NCI-H1436 treated with DMSO at 0.1 percent for 48 hours (cell line): Measurements from ENCODE around the gene HBS1L.

Source experiments
- DNase-seq: peaks from one replicate; lab custom pipeline; 2025; lab: John Stamatoyannopoulos, UW

HBS1L gene

DNA sequence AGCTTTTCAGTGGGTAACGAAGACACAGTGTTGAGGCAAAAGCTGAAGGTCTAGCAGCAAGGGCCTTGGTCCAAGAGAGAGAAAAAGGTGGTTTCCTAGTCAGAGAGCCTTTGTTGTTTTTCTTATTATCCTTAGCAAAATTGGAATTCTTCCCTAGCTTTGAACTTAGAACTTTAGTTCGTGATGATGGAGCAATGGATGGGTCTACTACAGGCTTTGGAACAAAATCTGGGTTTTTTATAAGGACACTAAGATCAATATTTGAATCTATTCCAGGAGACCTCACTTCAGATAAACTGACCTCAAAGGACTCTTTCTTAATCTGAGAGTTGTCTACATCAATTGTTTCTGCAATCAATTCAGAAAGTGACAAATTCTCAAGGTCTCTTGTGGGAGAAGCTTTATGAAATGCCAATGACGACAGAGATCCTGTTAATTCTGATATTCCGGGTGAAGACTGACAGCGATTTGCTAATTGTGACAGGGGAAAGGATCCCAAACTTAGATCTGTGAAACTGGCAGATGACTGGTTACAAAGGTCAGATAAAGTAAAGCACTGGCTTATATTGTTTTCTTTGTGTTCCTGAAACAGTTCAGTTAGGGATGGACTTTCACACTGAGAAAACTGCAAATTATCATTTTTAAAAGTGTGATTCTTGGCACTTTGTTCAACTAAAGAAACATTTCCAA lies 17.7 kb downstream of the HBS1L start:
- DNase-seq, result no peak

- no peak for DNase-seq
These were observed 21.4 kb downstream of the HBS1L start for GRCh38 chr6:135033238-135033637.

DNA sequence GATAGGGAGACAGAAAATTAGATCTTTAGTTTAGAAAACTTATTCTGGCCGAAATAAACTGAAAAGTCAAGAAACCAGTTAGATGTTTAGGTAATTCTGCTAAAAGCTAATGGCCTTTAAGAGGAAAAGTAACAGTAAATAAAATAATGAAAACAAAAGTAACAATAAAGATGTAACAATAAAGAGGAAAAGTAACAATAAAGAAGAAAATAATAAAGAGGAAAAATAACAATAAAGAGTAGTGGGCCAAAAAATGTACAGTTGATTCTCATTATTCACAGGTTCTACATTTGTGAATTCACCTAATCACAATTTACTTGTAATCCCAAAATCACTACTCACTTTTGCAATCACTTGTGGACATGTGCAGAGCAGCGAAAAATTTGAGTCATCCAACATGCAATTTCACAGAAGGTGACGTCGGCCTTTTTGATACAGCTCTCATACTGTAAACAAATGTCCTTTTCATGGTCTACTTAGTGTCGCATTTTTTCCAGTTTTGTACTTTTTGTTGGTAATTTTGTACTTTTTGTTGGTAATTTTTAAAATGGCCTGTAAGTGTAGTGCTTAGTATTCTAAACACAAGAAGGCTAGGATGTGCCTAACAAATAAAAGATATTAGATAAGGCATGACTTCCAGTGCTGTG lies 24.0 kb downstream of the HBS1L start:
- DNase-seq, result no peak

GRCh38 chr6:135030056-135030473 lies 24.6 kb downstream of the HBS1L start:
- DNase-seq, result no peak

DNA sequence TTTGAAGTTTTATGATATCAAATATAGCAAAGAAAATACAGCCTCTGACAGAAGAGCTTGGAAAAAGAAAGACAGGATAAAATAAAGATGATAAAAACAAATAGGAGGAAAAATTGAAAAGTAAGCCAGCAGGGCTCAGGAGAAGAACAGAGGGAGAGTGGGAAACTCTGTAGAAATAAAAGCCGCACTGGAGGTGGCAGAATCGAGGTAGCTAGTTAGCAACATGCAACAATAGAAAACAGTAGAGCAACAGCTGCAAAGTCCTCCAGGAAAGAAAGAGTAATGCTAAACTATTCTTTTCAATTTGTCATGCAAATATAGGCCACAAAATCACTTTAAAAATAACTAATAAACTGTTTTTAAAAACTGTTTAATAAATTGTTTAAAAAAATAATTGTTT lies 28.8 kb downstream of the HBS1L start:
- DNase-seq, result no peak

DNA sequence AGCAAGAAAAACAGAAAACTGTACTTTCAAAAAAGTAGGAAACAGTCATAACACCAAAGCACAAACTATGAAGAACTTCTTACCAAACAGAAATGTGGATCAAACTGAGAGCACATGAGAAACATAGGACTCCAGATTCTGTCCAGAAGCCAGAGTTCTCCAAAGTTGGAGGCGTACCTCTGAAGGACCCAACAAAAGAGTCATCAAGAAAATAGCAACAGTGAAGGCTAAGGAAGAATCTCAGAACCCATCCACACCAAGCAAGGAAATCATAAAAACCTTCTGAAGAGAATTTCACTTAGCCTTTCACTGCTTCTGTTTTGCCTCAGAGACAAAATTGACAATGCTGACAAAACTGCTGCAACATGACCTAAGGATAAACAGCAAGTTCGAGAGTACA lies 29.4 kb downstream of the HBS1L start:
- DNase-seq, result no peak

DNA sequence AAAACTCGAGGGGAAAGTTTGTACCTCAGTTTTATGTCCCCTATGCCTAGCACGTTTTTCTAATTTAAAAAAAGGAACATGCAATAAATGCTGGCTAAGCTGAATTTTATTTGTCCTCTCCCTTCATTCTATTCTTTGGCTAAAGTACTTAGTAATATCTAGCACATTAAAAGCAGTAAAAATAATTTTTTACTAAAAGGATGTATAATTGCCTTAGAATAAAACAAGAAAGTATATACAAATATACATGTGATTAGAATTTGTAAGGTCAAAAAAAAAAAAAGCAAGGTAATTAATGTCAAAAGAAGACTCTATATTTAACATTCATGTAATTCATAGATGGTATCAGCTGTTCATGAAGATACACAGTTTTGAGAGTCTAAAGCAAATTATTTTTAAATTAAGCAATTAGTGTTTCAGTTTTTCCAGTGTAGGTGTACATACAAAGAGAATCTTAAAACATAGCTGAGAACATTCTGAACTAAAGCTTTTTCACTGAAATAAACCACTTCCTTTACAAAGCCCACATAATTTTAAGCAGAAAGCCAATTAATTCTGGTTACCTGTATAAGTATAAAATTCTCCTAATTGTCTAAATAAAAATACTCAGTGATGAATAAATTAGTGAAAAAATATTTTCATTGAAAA lies 32.4 kb downstream of the HBS1L start:
- no peak for DNase-seq

DNA sequence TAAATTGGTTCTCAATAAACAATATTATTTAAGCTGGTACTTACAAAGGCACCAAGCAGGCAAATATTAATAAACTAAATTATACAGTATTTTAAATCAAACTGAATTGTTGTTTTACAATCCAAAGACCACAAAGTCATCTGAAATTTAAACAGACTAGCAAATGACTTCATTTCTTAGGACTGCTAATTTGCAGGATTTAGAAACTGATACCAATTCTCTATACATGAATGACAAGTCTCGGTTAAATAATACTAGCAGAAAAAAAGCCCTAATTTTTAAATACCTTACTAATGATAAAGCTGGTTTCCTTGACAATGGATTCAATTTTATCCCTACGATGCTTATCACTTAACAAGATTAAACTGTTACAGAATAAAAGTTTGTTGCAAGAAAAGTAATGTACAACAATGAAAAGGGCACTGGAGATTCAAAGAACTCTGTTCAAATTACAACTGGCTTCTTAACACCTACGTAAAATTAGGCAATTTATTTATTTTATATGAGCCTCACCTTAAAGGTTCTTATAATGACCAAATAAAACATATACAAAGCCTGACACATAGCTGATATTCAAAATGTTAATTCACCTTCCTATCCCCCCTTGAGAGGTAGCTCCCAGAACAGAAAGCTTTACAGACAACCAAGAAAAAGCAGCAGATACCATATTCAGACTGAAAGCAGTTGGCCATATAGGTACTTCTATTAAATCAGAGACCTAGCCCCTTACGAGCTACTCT lies 33.1 kb downstream of the HBS1L start:
- DNase-seq, result no peak

DNA sequence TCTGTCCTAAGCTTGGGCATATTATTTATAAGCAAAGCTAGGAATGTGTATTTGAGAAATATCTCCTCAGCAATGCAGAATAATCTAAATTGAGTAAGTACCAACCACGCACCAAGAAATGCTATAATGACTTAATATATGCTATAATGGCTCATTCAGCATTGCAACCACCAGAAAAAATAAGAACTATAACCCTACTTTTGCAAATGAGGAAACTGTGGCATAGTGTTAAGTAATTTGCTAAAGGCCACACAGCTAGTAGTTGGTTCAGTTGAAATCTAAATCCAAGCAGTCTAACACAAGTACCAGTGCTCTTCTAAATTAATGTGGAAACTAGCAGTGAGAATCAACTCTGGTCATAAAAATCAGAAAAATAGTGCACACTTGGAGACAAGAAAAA lies 35.7 kb downstream of the HBS1L start:
- DNase-seq, result no peak

GRCh38 chr6:135018052-135018451 lies 36.6 kb downstream of the HBS1L start:
- DNase-seq, result no peak

DNA sequence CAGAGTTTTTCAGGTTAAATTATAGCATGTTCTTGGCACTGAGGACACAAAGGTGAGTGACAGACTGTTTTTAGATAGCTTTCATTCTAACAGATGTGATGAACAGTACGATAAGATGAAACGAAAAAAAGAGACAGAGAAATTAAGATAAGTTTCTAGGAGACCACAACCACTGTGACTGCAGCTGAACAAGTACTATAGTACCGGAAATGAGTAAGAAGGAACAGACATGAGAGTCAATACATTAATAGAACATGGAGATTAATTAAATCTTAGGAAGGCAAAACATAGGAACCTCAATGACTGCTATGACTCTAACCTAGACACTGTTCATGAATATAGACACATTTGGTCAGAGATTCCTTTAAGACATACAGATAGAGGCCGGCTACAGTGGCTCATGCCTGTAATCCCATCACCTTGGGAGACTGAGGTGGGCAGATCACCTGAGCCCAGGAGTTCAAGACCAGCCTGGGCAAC lies 40.2 kb downstream of the HBS1L start:
- DNase-seq, result no peak

DNA sequence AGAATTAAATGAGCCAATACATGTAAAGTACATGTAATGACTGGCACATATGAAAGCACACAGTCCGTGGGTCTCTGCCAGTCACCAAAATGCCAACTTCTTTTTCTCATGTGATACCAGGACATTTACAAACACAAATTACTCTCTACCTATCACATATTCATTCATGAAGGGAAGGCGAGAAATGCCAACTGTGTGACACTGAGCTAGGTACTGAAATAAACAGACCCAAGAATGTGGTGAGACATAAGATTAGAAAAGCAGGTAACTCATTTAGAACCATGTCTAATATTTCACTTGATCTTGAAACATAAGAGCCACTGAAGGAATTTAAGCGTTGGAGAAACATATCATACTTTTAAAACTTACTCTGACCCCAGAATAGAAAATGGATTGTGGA lies 41.4 kb downstream of the HBS1L start:
- no peak for DNase-seq

DNA sequence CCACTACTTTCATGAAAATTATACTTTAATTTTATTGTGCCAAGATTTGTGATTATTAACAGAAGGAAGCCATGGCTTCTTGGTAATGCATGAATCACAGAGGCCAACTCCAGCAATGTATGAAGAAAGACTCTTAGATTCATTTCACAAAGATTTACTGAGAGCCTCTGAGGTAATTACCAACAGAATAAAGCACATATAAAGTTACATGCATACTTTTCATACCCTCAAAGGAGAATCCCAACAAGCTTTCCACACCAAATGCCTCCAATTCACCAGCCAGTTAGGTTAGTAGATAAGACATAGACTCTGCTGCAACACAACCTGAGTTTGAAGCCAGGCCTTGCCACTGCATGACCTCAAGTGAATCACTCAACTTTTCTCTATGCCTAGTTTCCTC lies 41.9 kb downstream of the HBS1L start:
- DNase-seq, result no peak

DNA sequence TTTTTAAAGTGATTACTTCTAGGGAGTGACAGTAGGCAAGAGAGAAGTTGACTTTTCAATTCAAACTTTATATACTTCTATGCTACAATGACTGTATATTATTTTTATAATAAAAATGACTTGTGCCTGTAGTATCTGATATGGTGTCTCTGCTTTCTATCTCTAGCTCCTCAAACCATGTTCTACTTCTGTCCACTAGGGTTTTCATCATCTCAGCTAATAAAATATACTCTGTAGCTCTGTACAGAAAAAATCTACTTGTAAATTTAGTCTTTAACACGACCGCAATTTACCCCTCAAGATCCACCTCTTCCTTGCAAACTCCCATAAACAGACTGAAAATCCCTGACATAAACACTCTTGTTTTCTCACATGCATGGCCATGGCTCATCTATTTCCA lies 42.3 kb downstream of the HBS1L start:
- no peak for DNase-seq

DNA sequence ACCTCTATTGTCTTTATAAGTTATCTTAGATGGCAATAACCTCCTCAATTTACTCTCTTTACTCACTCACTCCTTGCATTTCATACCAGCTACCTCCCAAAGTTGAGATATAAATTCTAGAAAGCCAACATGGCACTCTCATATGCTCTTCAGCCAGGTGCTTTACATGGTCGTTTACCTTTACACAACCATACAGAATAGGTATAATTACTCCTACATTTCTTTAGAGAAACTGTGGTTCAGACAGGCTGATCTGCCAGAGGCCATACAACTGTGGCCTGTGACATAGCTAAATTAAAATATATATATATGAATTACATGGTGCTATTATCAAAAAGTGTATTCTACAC lies 45.7 kb downstream of the HBS1L start:
- DNase-seq, result no peak

DNA sequence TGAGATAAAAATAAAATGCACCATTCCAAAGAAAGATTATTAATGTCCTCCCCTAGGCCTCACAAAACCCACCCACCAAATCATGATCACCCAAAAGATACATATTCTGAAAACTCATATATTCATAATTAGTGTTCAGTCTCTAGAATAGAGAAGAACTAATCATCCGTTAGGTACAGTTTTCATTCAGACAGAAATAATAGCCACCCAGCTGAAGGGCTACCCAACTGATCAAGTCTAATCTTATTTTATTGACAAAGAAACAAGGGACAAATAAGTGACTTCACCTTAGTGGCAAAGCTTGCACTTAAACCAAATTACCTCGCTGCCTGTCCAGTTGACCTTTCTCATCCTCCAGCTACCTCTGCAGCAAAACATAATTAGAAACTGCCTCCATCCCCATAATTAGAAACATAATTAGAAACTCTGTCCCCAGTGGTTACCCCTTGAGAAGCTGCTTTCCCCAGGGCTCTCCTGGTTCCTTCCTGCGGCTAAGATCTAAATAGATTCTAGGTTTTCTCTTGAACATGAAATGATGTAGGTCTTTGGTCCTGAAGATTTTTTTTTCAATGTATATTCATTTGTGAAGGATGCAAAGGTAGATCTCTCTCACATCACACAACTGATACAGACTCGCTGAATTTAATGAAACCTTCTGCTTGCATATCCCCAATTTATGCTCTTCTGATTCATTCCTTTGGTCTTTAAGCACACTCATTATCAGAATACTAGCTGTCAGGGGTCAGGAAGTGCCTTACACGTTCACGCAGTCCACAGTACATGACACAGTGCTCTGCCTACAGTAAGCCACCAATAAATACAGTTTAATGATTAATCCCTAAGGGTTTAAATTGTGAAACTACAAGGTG lies 46.3 kb downstream of the HBS1L start:
- no peak for DNase-seq

DNA sequence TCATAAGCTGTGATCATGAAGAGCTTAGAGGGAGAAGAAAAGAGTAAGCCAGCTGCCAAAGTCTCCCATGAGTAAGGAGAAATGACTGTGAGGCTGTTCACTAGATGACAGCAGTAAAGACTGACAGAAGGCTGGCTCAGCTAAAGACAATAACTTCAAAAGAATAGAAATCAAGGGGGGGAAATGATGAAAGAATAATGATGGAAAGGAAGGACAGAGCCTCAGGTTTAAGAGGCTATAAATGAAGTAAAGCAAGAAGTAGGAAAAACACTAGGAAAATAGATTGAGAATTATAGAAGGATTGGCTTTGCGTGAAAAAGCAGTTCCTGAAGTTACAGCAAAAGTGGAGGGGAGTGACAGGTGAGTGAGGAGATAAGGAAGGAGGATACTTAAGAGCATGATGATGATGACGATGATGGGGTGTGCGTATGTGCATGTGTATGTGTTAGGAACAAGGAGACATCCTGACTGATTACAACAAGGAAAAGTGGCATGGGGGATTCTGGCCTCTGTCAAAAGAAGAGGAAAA lies 48.2 kb downstream of the HBS1L start:
- DNase-seq, result no peak

- no peak for DNase-seq
These were observed 50.2 kb downstream of the HBS1L start for GRCh38 chr6:135004399-135004798.

GRCh38 chr6:135002974-135003703 lies 51.5 kb downstream of the HBS1L start:
- DNase-seq, result no peak

GRCh38 chr6:135002229-135002844 lies 52.3 kb downstream of the HBS1L start:
- DNase-seq, result no peak
